ENCODE measurements around the gene PLAU.
"Not testable (repeated sequence)": the region's sequence is repeated elsewhere in the genome, so short reads cannot be mapped to it uniquely, and the experiment has no call there.

GRCh38 chr10:73965267-73965889, 54.4 kb downstream of the PLAU start:
- TF ChIP-seq ZNF274 (IDR thresholded peaks at IDR 0.05; ENCODE audit: low read depth, low read length); SUZ12 (IDR thresholded peaks at IDR 0.05; ENCODE audit: extremely low read depth, insufficient read depth, insufficient read length): not testable (repeated sequence)

Measured in NT2/D1 (cell line).